H1 (cell line): ENCODE data around the gene AANAT.

Experiments
- ATF2 ChIP-seq: IDR thresholded peaks from 2 replicates; pipeline ENCODE4 v1.6.1; 2012; ENCODE audit warnings: low read length, inconsistent platforms
- EP300 ChIP-seq, 2 experiments: IDR thresholded peaks; 1 replicate in 1 of 2; 2 replicates in 1 of 2; pipeline ENCODE4 v1.6.1; 2011 to 2012; ENCODE audit warnings: low read depth in 2 of 2, low read length in 2 of 2, mild to moderate bottlenecking in 2 of 2, borderline replicate concordance in 1 of 2, inconsistent platforms in 1 of 2, moderate library complexity in 1 of 2
- MAX ChIP-seq: IDR thresholded peaks from 2 replicates; pipeline ENCODE4 v1.6.1; 2012; ENCODE audit warnings: inconsistent platforms
- POLR2A ChIP-seq, 2 experiments: IDR thresholded peaks; 1 replicate in 1 of 2; 2 replicates in 1 of 2; pipeline ENCODE4 v1.6.1; 2011; ENCODE audit warnings: low read depth in 2 of 2, low read length in 2 of 2, mild to moderate bottlenecking in 2 of 2; ENCODE audit errors: control extremely low read depth in 1 of 2
- POLR2AphosphoS5 ChIP-seq: IDR thresholded peaks from 2 replicates; pipeline ENCODE4 v1.6.1; 2011; ENCODE audit warnings: low read depth, low read length

GRCh38 chr17:76475302-76475701 lies 7.9 kb downstream of the AANAT start:
- TF ChIP-seq POLR2A (IDR thresholded peaks at IDR 0.05; ENCODE audit: control extremely low read depth in 1 of 2, low read depth in 2 of 2, low read length in 2 of 2): no peak
- TF ChIP-seq EP300 (IDR thresholded peaks at IDR 0.05; ENCODE audit: borderline replicate concordance in 1 of 2, low read depth in 2 of 2, low read length in 2 of 2): no peak
- no peak for TF ChIP-seq ATF2
- TF ChIP-seq POLR2AphosphoS5: no peak
- no peak for TF ChIP-seq MAX
